HuH-7 (cell line): ENCODE results near the gene PLSCR2.
"Not testable (repeated sequence)": the region's sequence is repeated elsewhere in the genome, so short reads cannot be mapped to it uniquely, and the experiment has no call there.

ENCODE experiments used
- DNase-seq: peaks from one replicate; pipeline ENCODE4 v3.0.0; 2011; ENCODE audit warnings: low spot score

The PLSCR2 gene, protein sequence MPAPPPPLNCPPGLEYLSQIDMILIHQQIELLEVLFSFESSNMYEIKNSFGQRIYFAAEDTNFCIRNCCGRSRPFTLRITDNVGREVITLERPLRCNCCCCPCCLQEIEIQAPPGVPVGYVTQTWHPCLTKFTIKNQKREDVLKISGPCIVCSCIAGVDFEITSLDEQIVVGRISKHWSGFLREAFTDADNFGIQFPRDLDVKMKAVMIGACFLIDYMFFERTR

DNA sequence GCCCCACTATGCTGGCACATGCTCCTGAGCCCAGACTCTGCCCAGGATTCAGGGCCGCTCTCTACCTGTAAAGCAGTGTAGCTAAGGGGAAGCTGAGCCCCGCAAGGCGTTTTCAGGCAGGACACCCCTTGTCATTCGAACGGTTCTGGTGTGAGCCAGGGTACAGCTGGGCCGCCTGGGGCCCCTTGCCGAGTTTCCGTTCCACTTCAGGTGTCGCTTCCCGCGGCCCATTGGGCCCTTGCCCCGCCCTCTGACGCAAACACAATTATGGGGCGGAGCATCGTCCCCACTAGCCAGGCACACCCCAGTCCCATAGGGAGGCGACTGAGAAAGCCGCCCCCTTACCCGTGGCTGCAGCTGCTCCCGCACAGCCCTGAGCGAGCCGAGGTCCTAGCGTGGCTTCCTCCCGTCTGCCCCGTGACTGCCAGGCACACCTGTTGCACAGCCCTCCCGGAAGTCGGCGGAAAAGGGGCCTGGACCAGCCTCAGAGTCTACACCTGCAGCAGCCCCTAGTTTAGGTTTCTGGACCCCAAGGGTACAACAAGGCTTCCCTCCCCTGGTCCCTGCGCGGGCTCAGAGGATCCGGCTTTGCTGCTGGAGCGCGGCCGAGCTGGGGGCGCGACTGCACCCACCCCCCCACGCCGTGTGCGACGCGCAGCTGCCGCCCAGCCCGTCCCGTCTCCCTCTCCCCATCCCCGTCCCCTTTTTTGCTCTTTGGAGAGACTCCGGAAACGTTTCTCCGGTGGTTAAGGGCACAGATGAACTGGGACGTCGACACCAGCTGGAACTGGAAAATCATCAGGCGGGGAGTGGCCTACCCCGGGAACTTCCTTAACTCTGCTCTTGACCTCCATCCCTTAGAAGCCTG is at the start of gene PLSCR2:
PLSCR2 (minus strand) TSS at position 412 of the 868 bp plus-strand sequence. CDS start 9,657 bp downstream, outside the sequence.
- no peak for DNase-seq

DNA sequence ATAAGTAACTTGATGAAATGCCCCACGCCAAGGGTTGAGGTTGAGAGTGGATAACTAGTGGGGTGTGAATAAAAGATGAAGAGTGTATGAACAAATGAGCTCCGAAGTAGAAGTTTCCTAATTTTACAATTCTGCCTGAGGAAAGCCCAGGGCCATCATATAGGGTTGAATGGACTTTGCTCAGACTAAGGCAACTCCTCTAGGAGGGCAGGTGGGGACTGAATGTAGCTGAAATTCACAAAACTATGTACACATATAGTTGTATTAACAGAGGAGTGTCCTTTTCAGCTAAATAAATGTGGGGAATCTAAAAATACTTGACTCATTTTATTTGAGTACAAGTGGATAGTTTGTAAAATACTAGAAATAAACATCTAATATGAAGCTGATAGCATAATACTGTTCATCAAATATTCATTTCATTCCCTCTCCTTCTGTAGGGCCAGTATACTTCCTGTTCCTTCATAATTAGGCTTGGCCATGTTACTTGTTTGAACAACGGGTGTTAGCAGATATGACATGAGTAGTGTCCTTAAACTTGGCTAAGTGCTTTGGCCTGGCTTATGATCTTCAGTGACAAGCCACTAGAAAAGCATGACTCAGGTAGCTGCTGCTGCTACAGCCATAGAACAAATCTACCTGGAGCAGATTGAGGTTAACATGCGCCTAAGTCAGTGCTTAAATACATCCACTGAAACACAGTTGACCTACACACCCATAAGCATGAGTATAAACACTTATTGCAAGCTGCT is 48.5 kb upstream of the PLSCR2 start:
- no peak for DNase-seq

DNA sequence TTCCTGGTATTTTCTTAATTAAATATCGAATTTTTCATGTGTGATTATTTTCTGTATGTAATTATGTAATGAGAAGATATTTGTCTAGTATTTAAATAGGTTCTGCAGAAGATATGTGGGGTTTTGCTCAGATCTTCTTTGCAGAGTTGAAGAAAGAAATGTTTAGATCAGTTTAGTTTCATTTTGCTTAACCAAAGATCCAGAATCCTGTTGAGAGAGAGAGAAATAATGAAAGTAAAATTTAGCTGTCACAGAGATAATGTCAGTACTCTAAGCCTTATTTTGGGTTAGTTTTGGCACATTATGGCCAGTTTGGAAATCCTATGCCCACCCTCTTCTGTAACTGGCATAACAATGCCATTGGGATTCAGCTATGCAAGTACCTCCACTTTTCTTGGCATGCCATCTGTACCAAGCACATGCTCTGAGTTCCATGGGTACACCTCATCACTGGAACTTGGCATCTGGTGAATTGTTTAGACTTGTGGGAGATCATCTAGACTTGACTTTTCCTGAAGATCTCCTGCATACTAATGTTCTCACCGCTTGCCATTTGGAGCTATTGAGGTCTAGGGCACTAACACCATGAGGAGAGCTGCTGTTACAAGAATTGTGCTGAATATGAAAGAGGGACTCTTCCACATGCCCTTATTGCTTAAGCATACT is 44.2 kb upstream of the PLSCR2 start:
- no peak for DNase-seq

DNA sequence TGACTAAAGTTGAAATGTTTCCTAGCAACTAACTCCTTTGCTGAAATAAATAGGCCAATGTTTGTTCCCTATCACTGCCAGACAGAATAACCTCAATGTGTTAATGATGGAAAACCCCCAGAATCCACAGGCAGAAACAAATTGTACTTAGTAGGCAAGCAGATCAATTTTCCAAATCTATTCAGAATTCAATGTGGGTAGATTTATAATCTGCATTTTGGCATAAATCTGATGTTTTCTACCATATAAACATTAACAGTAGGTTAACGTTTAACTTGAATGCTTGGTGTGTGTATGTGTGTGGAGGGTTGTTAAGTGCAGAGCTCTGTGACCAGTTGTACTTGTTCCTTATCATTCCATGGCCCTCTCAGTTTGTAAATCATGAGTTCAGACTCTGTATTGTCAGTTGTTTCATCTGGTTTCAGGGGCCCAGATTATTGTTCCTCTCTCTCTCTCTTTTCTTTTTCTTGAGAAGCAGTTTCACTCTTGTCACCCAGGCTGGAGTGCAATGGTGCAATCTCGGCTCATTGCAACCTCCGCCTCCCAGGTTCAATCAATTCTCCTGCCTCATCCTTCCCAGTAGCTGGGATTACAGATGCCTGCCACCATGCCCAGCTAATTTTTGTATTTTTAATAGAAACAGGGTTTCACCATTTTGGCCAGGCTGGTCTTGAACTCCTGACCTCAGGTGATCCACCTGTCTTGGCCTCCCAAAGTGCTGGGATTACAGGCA is 42.2 kb upstream of the PLSCR2 start:
- no peak for DNase-seq

DNA sequence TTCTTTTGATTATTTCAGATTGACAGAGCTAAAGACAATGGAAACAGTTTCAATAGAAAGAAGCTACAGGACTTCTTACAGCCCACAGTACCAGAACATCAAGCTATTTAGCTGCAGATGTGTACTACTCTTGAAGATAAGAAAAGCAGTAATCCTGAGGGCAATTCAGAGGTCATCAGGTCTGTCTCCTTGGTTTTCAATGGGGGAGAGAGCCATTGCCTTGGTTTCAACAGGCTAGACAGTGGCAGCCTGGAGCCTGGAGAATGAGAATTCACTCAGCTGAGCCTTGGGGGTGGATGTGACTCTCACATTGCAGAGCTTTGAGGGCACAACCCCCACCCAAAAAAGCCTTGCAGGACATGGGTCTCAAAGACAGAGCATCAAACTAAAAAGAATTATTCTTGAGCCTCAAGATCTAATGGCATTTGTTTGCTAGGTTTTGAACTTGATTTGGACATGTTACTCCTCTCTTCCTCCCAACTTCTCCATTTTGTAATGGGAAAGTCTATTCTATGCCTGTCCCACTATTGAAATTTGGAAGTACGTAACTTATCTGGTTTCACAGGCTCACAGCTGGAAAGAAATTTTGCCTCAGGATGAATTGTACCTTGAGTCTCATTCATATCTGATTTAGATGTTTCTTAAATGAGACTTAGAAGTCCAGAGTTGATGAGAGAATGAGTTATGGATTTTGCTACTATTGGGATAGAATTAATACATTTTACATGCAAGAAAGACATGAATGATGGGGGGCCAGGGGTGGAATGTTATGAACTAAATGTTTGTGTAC is 38.2 kb upstream of the PLSCR2 start:
- no peak for DNase-seq

DNA sequence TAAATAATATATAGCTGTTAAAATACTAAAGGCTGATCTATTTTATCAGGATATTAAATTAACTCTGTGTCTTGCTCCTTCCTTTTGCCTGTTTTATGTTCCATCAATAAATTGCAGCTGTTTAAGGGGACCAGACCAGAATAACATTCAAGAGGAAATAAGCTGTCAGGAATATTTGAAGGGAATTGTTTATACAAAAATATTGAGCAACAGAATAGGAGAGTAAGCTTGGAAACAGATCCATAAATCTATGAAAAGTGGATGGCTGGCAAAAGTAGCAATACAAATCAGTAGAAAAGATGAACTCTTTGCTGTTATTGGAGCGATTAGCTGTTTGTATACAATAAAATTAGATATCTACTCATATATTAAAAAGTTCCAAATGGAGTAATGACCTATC is 36.2 kb upstream of the PLSCR2 start:
- DNase-seq: no peak

DNA sequence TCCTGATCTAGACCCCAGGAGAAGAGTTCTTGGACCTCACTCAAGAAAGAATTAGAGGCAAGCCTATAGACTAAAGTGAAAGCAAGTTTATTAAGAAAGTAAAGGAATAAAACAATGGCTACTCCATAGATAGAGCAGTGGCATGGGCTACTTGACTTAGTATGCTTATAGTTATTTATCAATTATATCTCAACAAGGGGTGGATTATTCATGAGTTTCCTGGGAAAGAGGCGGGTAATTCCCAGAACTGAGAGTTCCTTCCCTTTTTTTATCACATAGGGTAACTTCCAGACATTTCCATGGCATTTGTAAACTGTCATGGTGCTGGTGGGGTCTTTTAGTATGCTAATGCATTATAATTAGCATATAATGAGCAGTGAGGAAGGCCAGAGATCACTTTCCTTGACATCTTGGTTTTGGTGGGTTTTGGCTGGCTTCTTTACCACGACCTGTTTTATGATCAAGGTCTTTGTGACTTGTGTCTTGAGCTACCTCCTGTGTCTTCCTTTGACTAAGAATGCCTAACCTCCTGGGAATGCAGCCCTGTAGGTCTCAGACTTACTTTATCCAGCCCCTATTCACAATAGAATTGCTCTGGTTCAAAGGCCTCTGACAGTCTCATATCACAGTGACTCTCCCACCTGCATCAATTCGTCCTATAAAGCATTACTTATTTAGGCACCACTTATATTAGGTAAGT is 35.3 kb upstream of the PLSCR2 start:
- no peak for DNase-seq

DNA sequence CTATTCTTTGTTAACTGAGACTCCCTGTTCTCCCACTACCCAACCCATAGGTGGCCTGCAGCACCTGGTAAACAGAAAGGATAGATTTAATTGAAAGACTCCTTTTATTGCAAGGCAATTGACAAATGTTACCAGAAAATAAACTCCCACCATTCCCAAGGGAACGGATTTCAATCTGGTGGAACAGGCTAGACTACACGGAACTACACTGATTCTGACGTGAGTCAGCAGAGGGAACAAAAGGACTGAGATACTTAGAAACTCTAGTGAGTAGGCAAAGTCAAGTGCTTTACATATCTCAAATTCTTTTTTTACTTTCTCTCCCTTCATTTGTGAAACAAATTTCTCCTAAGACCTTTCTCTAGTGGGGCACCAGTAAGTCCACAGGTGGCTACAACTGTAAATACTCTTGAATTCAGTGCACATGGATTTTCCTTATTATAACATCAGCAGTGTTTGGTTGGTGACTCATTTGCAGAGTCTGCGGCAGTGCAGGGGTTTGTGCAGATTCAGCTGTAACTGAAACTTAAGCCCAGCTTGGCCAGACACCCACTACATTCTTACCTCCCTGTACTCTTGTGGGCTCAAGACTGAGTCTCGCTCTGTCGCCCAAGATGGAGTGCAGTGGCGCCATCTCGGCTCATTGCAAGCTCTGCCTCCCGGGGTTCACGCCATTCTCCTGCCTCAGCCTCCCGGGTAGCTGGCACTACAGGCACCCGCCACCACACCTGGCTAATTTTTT is 34.3 kb upstream of the PLSCR2 start:
- no peak for DNase-seq

DNA sequence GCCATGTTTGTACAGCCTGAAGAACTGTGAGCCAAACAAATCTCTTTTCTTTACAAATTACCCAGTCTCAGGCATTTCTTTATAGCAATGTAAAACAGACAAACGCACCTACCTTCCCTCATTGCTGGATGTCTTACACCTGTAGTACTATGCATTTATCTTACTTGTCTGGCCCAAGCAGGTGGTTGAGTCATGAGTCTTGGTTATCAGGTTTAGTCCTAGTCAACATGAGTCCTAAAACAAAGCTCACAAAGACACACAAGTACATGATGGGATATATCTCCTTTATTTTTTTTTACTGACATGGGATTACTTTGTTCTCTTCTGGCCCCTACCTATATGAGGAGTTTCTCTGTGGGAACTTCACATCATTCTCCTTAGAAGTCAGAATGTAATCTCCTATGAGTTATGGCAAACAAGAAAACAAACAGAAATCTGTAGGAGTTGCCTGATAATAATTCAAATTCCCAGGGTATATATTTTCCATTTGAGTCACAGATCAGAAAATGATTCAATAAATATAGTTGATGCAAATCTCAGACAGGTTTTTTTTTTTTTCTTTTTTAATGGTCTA is 33.6 kb upstream of the PLSCR2 start:
- DNase-seq: no peak

DNA sequence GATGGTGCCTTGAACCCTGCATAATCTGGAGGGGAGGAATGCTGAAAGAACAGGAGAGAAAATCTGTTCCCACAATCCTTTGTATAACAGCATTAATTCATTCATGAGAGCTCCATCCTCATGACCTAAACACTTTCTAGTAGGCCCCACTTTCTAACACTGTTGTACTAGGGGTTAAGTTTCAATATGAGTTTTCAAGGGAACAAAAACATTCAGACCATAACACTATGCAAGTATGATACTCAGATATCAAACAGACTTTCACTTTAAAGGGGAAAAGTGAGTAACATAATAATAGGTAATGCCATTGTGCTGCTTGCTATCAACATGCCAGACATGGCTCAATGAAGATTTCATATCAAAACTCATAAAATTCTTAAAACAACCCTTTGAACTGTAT is 32.4 kb upstream of the PLSCR2 start:
- DNase-seq: no peak

DNA sequence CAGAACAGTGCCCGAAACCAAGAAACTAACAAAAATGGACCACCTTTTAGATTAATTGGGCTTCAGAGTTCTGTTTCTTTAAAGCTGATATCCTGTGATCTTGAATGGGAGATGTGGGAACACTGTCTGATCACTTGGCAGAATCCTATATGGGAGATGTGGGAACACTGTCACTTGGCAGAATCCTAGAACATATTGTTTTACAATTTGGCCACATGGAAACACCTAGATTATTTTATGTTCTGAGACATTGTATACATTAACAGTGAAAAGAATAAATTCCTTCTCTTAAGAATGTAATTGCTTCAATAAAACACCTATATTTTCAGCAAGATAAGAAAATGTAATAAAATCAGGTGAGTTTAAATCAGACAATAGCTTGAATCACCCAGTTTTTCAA is 30.3 kb upstream of the PLSCR2 start:
- DNase-seq: no peak

DNA sequence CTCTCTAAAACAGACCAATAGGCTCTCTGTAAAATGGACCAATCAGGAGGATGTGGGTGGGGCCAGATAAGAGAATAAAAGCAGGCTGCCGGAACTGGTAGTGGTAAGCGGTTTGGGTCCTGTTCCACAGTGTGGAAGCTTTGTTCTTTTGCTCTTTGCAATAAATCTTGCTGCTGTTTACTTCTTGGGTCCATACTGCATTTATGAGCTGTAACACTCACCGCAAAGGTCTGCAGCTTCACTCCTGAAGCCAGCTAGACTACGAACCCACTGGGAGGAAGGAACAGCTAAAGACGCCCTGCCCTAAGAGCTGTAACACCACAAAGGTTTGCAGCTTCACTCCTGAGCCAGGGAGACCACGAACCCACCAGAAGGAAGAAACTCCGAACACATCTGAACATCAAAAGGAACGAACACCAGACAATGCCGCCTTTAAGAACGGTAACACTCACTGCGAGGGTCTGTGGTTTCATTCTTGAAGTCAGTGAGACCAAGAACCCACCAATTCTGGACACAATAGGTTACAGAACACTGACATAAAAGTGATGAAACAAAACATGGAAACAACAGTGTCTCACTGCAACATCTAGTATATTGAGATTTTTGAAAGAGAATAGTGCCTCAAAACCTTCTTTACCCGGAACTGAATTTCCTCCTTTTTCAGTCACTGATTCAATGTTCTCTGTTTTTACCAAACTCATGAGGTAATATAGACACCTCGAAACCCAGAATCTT is 28.8 kb upstream of the PLSCR2 start:
- DNase-seq: no peak

DNA sequence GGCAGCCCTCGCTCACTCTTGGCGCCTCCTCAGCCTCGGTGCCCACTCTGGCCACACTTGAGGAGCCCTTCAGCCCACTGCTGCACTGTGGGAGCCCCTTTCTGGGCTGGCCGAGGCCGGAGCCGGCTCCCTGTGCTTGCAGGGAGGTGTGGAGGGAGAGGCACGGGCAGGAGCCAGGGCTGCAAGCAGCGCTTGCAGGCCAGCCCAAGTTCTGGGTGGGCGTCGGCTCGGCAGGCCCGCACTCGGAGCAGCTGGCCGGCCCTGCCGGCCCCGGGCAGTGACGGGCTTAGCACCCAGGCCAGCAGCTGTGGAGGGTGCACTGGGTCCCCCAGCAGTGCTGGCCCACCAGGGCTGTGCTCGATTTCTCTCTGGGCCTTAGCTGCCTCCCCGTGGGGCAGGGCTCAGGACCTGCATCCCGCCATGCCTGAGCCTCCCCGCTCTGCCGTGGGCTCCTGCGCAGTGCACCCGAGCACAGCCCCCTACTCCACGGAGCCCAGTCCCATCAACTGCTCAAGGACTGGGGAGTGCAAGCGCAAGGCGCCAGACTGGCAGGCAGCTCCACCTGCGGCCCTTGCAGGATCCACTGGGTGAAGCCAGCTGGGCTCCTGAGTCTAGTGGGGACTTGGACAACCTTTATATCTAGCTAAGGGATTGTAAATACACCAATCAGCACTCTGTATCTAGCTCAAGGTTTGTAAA is 27.9 kb upstream of the PLSCR2 start:
- not testable (repeated sequence) for DNase-seq

DNA sequence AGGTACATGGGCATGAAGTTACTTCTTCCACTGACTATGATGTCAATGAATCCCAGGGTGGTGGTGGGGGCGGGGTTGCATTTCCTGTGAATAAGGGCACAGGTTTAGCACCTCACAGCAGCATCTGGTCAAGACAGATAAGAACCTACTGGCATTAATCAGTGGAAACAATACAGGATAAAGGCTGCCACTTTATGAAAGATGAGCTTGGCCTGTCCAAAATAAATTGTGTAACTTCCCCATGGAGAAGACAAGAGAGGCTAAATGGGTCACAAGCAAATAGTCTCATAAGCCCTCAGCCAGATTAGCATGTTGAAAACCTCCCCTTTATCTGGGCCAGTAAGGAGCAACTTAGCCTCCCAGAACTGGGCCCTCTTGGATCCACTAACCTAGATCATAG is 27.4 kb upstream of the PLSCR2 start:
- DNase-seq: no peak

DNA sequence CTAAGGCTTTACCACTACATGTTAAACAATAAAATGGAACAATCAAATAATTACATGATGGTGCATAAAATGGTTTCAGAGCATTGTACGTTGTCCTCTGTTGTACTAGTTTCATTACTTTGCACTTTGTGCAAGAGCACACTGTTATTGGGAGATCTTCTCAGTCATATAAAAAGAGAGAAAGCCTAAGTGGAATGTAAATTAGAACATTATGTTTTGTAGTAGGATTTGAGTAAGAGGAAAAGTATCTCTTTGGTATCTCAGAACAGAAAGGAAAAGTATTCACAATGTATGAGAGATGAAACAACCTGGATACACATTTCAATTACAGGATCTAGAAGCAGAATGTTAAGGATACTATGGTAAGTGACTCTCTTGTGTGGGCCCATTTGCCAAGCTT is 26.9 kb upstream of the PLSCR2 start:
- no peak for DNase-seq

DNA sequence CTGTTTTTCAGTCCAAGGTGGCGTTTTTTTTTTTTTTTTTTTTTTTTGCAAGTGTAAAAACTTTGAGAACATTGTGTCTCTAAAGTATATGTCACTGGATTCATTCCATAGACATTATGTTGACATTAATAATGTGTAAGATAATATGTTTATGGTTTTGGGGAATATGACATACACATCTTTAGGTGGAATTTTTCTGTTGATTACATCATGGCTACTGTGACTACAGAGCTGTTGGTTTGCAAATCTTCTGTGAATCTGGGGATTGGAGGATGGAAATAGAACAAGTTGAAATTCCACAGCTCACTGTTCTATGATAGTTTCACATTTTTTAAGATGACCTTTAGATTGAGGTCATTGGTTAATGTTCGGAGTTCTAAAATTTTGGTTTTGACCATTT is 24.4 kb upstream of the PLSCR2 start:
- DNase-seq: no peak

DNA sequence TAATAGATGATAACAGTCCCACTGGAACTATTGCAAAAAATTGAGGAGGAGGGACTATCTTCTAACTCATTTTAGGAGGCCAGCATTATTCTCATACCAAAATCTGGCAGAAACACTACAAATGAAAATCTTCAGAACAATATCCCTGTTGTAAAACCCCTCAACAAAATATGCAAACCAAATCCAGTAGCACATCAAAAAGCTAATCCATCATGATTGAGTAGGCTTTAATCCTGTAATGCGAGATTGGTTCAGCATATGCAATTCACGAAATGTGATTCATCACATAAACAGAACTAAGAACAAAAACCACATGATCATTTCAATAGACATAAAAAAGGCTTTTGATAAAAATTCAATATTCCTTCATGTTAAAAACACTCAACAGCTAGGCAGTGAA is 23.9 kb upstream of the PLSCR2 start:
- no peak for DNase-seq

DNA sequence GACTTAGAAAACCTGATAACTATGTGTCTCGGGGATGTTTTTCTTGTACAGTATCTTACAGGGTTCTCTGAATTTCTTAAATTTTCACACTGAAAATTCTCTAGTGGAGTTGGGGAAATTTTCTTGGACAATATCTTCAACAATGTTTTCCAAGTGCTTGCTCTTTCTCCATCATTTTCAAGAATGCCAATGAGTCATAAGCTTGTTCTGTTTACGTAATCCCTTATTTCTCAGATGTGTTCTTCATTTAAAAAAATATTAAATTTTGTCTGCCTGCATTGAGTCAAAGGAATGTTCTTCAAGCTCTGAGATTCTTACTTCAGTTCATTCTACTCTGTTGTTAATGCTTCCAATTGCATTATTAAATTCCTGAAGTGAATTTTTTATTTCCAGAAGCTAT is 21.9 kb upstream of the PLSCR2 start:
- DNase-seq: no peak
